Measurements from ENCODE around the gene TNS1. TPM values are rescaled to one million over a fixed set of nuclear protein-coding genes. Genes with fewer than 3 reads are reported as not detected.

TNS1 gene
- total RNA-seq, 1 donor from 2014 or later, result 54.5 TPM

DNA sequence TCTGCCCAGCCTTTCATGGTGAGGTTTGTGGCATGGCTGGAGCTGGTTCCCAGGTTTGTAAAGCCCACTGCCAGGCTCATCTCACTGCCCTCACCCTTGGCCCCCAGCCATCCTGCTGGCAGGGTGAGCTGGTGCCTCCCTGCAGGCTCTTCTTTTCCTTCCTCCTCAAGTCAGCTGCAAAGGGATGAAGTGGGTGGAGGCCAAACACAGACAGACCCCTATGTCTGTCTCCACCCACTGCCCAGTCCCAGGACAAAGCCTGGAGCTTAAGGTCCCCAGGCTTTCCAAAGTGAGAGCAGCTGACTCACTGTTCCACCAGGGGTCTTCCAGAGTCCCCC lies 92.0 kb downstream of the TNS1 start:
- DNase-seq (ENCODE audit: low read depth), result no peak
- Histone ChIP-seq H3K4me3 (ENCODE audit: low read depth, low read length) (no peak overlapping the region), H3K27me3 (ENCODE audit: control insufficient read depth, insufficient read depth, low read length) (no peaks in the 10 kb centered on the region), H3K36me3 (ENCODE audit: control insufficient read depth, insufficient read depth, low read length) (peaks cover 1% of the 10 kb centered on the region)
- no peak for TF ChIP-seq CTCF (IDR thresholded peaks at IDR 0.05; ENCODE audit: insufficient read depth, low read length, poor library complexity, severe bottlenecking)

DNA sequence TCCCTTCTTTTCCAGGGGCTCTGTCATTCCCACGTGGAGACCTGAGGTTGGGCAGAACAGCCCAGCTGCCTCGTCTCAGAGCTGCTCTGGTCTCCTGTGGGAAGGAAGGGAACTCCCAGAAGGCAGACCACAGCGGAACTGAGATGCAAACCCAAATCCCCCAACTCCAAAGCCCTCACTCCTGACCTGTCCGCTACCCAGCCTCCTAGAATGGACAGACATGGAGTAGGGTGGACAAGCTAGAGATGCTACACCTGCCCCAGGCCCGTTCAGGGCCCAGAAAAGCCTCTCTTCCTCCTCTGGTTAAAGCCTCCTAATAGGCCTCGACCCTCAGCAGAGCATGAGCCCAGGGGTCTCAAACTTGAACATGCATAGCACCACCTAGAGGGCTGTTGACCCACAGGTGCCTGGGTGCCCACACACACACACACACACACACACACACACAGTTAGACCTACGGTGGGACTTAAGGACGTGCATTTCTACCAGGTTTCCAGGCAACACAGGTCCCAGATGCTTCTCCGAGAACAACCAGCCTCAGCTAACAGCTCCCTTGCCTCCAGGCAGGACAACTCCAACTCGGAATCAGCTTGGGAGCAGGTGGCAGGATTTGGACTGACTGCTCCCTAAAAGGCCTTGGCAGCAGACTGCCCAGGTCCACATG lies 93.5 kb downstream of the TNS1 start:
- Histone ChIP-seq H3K4me3 (ENCODE audit: low read depth, low read length) (no peak overlapping the region), H3K36me3 (ENCODE audit: control insufficient read depth, insufficient read depth, low read length) (no peaks in the 10 kb centered on the region), H3K27me3 (ENCODE audit: control insufficient read depth, insufficient read depth, low read length) (no peaks in the 10 kb centered on the region)
- no peak for DNase-seq (ENCODE audit: low read depth)
- TF ChIP-seq CTCF (IDR thresholded peaks at IDR 0.05; ENCODE audit: insufficient read depth, low read length, poor library complexity, severe bottlenecking), result peak; percentile 7

DNA sequence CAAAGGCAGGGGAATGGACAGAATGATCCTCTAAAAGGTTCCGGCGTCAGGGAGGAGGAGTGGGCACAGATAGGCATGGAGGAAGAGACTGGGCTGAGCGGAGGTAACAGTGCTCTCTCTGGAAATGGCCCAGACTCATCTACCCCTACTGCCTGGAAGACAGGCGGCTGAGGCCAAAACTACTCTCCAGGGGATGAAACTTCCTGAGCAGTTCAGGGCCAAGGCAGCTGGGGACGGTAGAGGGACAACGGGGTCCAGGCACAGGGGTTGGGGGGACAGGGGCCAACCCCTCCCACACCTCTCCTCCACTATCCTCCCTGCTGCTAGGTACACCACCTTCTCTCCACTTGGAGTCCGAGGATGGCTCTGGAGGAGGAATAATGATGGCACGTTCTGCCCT lies 94.3 kb downstream of the TNS1 start:
- DNase-seq (ENCODE audit: low read depth), result no peak
- H3K4me3 ChIP-seq (ENCODE audit: low read depth, low read length), result no peak overlapping the region
- no peak for TF ChIP-seq CTCF (IDR thresholded peaks at IDR 0.05; ENCODE audit: insufficient read depth, low read length, poor library complexity, severe bottlenecking)
- H3K36me3 ChIP-seq (ENCODE audit: control insufficient read depth, insufficient read depth, low read length), result no peaks in the 10 kb centered on the region
- no peaks in the 10 kb centered on the region for H3K27me3 ChIP-seq (ENCODE audit: control insufficient read depth, insufficient read depth, low read length)

DNA sequence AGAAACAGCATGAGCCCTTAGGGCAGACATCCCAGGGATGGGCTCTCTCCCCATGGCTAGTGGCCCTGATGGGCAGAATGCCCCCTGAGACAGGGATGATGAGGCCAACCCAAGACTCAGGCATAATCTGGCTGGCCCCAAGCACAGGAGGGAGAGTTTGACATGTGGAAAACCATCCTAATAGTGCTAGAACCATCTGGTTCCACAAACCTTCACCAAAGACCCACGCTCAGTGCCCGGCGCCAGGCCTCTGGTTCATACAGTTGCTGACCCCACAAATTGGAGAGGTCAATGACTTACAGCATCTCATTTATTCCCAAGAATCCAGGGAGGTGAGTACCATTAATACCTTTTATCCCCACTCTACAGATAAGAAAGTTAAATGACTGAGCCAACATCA lies 95.5 kb downstream of the TNS1 start:
- H3K4me3 ChIP-seq (ENCODE audit: low read depth, low read length), result no peak overlapping the region
- TF ChIP-seq CTCF (IDR thresholded peaks at IDR 0.05; ENCODE audit: insufficient read depth, low read length, poor library complexity, severe bottlenecking), result no peak
- no peaks in the 10 kb centered on the region for H3K36me3 ChIP-seq (ENCODE audit: control insufficient read depth, insufficient read depth, low read length)
- H3K27me3 ChIP-seq (ENCODE audit: control insufficient read depth, insufficient read depth, low read length), result no peaks in the 10 kb centered on the region
- no peak for DNase-seq (ENCODE audit: low read depth)

DNA sequence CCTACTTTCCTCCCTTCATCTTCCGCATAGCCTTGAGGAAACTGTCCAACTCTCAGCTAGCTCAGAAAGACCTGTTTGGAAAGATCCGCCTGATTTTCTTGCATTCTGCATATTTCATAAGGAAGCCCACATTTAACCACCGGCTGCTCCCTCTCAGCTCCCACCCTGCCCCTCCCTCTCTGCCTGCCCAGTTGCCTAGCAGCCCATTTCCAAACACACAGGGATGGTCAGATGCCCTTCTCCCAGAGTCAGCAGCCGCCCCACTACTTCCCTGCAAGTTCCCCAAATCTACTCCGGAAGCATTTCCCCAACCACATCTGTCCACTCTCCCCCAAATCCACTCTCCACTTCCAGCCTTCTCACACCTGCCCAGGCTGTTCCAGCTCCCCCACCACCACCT lies 96.0 kb downstream of the TNS1 start:
- no peak for DNase-seq (ENCODE audit: low read depth)
- TF ChIP-seq CTCF (IDR thresholded peaks at IDR 0.05; ENCODE audit: insufficient read depth, low read length, poor library complexity, severe bottlenecking), result no peak
- Histone ChIP-seq H3K36me3 (ENCODE audit: control insufficient read depth, insufficient read depth, low read length) (no peaks in the 10 kb centered on the region), H3K27me3 (ENCODE audit: control insufficient read depth, insufficient read depth, low read length) (no peaks in the 10 kb centered on the region), H3K4me3 (ENCODE audit: low read depth, low read length) (no peak overlapping the region)

GRCh38 chr2:217905896-217906295 lies 96.9 kb downstream of the TNS1 start:
- TF ChIP-seq CTCF (IDR thresholded peaks at IDR 0.05; ENCODE audit: insufficient read depth, low read length, poor library complexity, severe bottlenecking), result no peak
- no peak for DNase-seq (ENCODE audit: low read depth)
- no peak overlapping the region for H3K4me3 ChIP-seq (ENCODE audit: low read depth, low read length)
- no peaks in the 10 kb centered on the region for H3K36me3 ChIP-seq (ENCODE audit: control insufficient read depth, insufficient read depth, low read length)
- no peaks in the 10 kb centered on the region for H3K27me3 ChIP-seq (ENCODE audit: control insufficient read depth, insufficient read depth, low read length)

Measured in kidney epithelial cell (primary cell).